NCI-H1105 (cell line): ENCODE data around the gene VEGFD.
"Not testable (repeated sequence)": the region's sequence is repeated elsewhere in the genome, so short reads cannot be mapped to it uniquely, and the experiment has no call there.

Experiments used
- DNase-seq: peaks from one replicate; lab custom pipeline; 2025; lab: John Stamatoyannopoulos, UW

The VEGFD gene

GRCh38 chrX:15305899-15306298 is 78.3 kb downstream of the VEGFD start:
- not testable (repeated sequence) for DNase-seq

DNA sequence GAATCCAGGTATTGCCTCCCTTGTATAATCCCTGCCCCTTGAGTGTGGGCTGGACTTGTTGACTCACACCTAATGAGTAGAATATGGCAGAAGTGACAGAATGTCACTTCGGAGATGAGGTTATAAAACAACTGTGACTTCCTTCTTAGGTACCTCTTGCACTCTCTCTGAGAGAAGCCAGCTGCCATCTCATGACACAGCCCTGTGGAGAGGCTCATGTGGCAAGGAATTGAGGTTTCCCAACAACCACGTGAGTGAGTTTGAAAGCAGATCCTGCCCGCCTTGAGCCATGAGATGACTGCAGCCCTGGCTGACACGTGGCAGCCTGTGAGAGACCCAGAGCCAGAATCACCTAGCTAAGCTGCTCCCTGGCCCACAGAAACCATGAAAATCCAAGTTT is 82.3 kb downstream of the VEGFD start:
- no peak for DNase-seq

DNA sequence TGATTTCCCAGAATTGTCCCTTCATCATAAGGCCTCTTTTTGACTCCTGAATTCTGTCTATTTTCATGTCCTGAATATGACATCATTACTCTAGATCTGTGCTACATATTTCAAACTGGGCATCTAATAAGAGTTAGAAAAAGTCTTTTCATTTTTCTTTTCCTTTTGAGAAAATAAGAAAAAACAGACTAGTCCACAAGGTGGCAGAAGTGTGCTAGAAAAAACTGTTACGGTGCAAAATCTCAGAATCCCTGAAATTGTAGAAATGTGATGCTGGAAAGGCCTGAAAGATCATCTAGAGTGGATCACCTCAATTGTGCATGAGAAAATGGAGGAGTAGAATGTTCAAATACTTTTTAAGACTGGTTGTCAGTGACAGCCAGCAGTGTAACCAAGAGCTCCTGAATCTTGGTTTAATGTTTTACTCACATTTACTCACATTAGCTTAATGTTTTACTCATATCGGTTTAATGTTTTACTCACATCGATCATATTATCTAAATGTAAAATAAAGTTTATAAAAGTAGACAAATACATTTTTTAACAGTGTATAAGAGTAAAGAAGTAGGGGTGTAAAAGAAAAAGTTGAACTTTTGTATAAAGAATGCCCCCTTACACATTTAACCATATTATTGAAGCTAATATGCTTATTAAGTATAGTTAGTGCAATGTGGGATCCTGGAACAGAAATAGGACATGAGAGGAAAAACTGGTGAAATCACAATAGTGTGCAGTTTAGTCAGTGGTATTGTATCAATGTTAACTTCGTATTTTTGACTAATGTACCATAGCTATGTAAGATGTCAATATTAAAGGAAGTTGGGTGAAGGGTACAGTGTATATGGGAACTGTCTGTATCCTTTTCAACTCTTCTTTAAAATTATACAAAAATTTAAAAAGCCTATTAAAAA is 84.0 kb downstream of the VEGFD start:
- DNase-seq = no peak

DNA sequence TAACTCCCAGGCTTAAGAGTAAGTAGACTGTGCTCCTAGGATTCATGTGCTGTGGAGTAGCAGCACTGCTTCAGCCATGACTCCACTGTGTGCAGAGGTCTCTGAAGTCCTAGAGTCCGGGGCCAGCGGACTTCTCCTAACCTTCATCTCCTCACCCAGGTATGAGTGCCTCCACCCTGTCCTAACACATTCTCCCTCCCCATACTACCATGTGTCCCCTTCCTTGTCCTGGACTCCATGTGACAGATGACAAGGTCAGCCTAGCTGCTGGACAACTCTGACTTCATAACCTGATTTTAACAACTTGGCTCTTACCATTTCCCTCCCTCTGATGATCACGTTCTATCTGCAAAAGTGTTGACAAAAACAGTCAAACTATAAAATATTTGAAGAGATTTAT is 85.4 kb downstream of the VEGFD start:
- DNase-seq = no peak

DNA sequence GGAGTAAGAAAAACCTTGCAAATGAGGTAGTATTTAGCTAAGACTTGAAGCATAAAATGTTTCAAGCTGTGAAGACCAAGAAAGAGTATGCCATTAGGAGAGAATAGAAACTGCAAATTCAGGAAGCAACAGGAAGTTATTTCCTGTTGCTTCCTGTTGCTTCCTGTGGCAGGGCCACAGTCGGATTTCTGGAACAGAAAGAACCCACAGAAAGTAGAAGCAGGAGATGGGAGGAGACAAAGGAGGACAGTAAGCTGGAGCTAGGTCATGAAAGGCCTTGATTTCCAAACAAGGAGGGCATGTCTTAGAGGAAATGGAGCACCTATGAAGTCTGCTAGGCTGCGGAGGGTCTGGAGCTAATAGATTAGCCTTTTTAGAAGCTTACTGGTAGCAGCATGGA is 86.0 kb downstream of the VEGFD start:
- no peak for DNase-seq
